ENCODE results near the gene USP30.
A peak's percentile ranks its signal among the peaks of the same experiment; 100 is the strongest.

USP30 gene

GRCh38 chr12:109052414-109053323, at the start of gene USP30:
TSS of gene USP30 (plus strand) at chr12:109052576. CDS start at chr12:109052679, 103 bp downstream.
- Histone ChIP-seq H3F3A (ENCODE audit: insufficient read depth, low read length) (no peaks in the 10 kb centered on the region), H3K9me2 (ENCODE audit: low read depth, low read length) (no peaks in the 10 kb centered on the region), H3K79me2 (ENCODE audit: insufficient read depth, low read length) (no peaks in the 10 kb centered on the region), H3K27ac (ENCODE audit: low read depth, low read length, poor library complexity, severe bottlenecking) (peak within 1 kb of the TSS; percentile 52), H3K27me3 (ENCODE audit: insufficient read depth, low read length) (no peaks in the 10 kb centered on the region), H3K4me3 (ENCODE audit: low read depth, low read length, poor library complexity, severe bottlenecking) (peak within 1 kb of the TSS; percentile 95), H3K4me1 (ENCODE audit: insufficient read depth, low read length, severe bottlenecking) (peaks cover 16% of the 10 kb centered on the region), H3K4me2 (ENCODE audit: low read length) (peak within 1 kb of the TSS; percentile 81), H3K9me3 (ENCODE audit: low read length) (no peaks in the 10 kb centered on the region), H3K9ac (ENCODE audit: low read length) (peak within 1 kb of the TSS; percentile 86), H3K36me3 (ENCODE audit: insufficient read depth, low read length) (no peaks in the 10 kb centered on the region), H2AFZ (ENCODE audit: low read length) (no peak within 1 kb of the TSS), H4K20me1 (ENCODE audit: insufficient read depth, low read length) (no peaks in the 10 kb centered on the region)
- TF ChIP-seq CTCF (IDR thresholded peaks at IDR 0.05; ENCODE audit: low read length) (no peak), EZH2 (IDR thresholded peaks at IDR 0.05; ENCODE audit: borderline replicate concordance, low read length) (no peak)

- H3K9ac ChIP-seq (ENCODE audit: low read length), result no peak overlapping the region
- no peak overlapping the region for H3K4me3 ChIP-seq (ENCODE audit: low read depth, low read length, poor library complexity, severe bottlenecking)
- TF ChIP-seq CTCF (IDR thresholded peaks at IDR 0.05; ENCODE audit: low read length), result no peak
- TF ChIP-seq EZH2 (IDR thresholded peaks at IDR 0.05; ENCODE audit: borderline replicate concordance, low read length), result no peak
- no peaks in the 10 kb centered on the region for H3K79me2 ChIP-seq (ENCODE audit: insufficient read depth, low read length)
- H3K36me3 ChIP-seq (ENCODE audit: insufficient read depth, low read length), result no peaks in the 10 kb centered on the region
- no peak overlapping the region for H3K4me2 ChIP-seq (ENCODE audit: low read length)
- no peaks in the 10 kb centered on the region for H3K9me2 ChIP-seq (ENCODE audit: low read depth, low read length)
- no peaks in the 10 kb centered on the region for H3K27me3 ChIP-seq (ENCODE audit: insufficient read depth, low read length)
- H4K20me1 ChIP-seq (ENCODE audit: insufficient read depth, low read length), result no peaks in the 10 kb centered on the region
- H2AFZ ChIP-seq (ENCODE audit: low read length), result no peak overlapping the region
- no peaks in the 10 kb centered on the region for H3K4me1 ChIP-seq (ENCODE audit: insufficient read depth, low read length, severe bottlenecking)
- H3F3A ChIP-seq (ENCODE audit: insufficient read depth, low read length), result no peaks in the 10 kb centered on the region
- H3K9me3 ChIP-seq (ENCODE audit: low read length), result no peaks in the 10 kb centered on the region
- no peak overlapping the region for H3K27ac ChIP-seq (ENCODE audit: low read depth, low read length, poor library complexity, severe bottlenecking)
Measured at GRCh38 chr12:109004017-109004416, 48.4 kb upstream of the USP30 start.

GRCh38 chr12:109009766-109010165, 42.6 kb upstream of the USP30 start:
- Histone ChIP-seq H3K4me3 (ENCODE audit: low read depth, low read length, poor library complexity, severe bottlenecking) (no peak overlapping the region), H3K9ac (ENCODE audit: low read length) (no peak overlapping the region), H4K20me1 (ENCODE audit: insufficient read depth, low read length) (no peaks in the 10 kb centered on the region), H3K9me3 (ENCODE audit: low read length) (no peaks in the 10 kb centered on the region), H3F3A (ENCODE audit: insufficient read depth, low read length) (no peaks in the 10 kb centered on the region), H3K4me1 (ENCODE audit: insufficient read depth, low read length, severe bottlenecking) (no peaks in the 10 kb centered on the region), H3K4me2 (ENCODE audit: low read length) (no peak overlapping the region), H3K27me3 (ENCODE audit: insufficient read depth, low read length) (no peaks in the 10 kb centered on the region), H3K79me2 (ENCODE audit: insufficient read depth, low read length) (no peaks in the 10 kb centered on the region), H3K27ac (ENCODE audit: low read depth, low read length, poor library complexity, severe bottlenecking) (no peak overlapping the region), H3K36me3 (ENCODE audit: insufficient read depth, low read length) (no peaks in the 10 kb centered on the region), H3K9me2 (ENCODE audit: low read depth, low read length) (no peaks in the 10 kb centered on the region), H2AFZ (ENCODE audit: low read length) (no peak overlapping the region)
- TF ChIP-seq CTCF (IDR thresholded peaks at IDR 0.05; ENCODE audit: low read length) (no peak), EZH2 (IDR thresholded peaks at IDR 0.05; ENCODE audit: borderline replicate concordance, low read length) (no peak)
